GM23338 (cell line): ENCODE results near the gene SH3TC2.

Experiments
- CREB1 ChIP-seq: fragments of 250-450 bp; sonication (Bioruptor Pico); IDR thresholded peaks from 2 replicates; pipeline ENCODE4 v1.5.0; 2020; ENCODE audit warnings: low read depth, mild to moderate bottlenecking, moderate library complexity
- EZH2 ChIP-seq: fragments of 200-600 bp; sonication (generic); IDR thresholded peaks from one replicate; pipeline ENCODE4 v1.8.0; 2017; ENCODE audit warnings: antibody characterized with exemption, mild to moderate bottlenecking, low read depth; ENCODE audit not compliant: unreplicated experiment
- EZH2phosphoT487 ChIP-seq: fragments of 200-600 bp; sonication (generic); IDR thresholded peaks from one replicate; pipeline ENCODE4 v1.8.1; 2018; ENCODE audit warnings: antibody characterized with exemption; ENCODE audit not compliant: unreplicated experiment
- POLR2AphosphoS5 ChIP-seq: IDR thresholded peaks from 2 replicates; pipeline ENCODE4 v1.6.1; 2016; ENCODE audit warnings: antibody characterized with exemption, low read depth
- STAT1 ChIP-seq: IDR thresholded peaks from one replicate; pipeline ENCODE4 v1.6.1; 2016; ENCODE audit warnings: antibody characterized with exemption; ENCODE audit not compliant: unreplicated experiment
- ZNF114 ChIP-seq: fragments of 250-450 bp; sonication (Bioruptor Pico); IDR thresholded peaks from 2 replicates; pipeline ENCODE4 v1.5.0; 2020; ENCODE audit warnings: mild to moderate bottlenecking, moderate library complexity
- TF ChIP-seq, protein P1 (sequence below), 2 experiments: fragments of 200-600 bp in 1 of 2; sonication (generic) in 1 of 2; conservative IDR thresholded peaks; 2 replicates each; pipeline versions ENCODE4 v1.5.1 to v1.6.1; 2016 to 2017; ENCODE audit warnings: antibody characterized with exemption in 2 of 2, low read depth in 2 of 2, mild to moderate bottlenecking in 2 of 2, moderate library complexity in 1 of 2
- TF ChIP-seq, protein P2 (sequence below): IDR thresholded peaks from one replicate; pipeline ENCODE4 v1.6.1; 2018; ENCODE audit warnings: antibody characterized with exemption; ENCODE audit not compliant: unreplicated experiment
- TF ChIP-seq, protein P3 (sequence below): IDR thresholded peaks from 2 replicates; pipeline ENCODE4 v1.6.1; 2016; ENCODE audit warnings: antibody characterized with exemption

DNA sequence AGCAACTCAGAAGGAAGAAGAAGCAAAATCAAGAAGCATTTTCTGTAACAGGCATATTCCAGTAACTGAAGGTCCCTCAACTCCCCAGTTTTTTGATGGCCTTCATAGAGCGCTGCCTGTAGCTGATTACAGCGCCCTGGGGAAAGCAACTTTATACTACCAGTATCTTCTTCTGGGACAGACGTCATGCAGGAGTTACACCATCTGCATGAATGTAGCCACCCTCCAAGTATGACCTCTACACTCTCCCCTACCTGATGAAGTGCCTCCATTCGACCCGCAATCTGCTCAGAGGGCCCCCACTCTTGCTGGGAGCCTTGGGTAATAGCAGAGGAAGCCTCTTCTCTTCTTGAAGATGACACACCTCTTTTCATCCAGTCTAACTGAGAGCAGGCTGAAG, 21.0 kb upstream of the SH3TC2 start:
- TF ChIP-seq POLR2AphosphoS5: no peak
- TF ChIP-seq, protein P1, sequence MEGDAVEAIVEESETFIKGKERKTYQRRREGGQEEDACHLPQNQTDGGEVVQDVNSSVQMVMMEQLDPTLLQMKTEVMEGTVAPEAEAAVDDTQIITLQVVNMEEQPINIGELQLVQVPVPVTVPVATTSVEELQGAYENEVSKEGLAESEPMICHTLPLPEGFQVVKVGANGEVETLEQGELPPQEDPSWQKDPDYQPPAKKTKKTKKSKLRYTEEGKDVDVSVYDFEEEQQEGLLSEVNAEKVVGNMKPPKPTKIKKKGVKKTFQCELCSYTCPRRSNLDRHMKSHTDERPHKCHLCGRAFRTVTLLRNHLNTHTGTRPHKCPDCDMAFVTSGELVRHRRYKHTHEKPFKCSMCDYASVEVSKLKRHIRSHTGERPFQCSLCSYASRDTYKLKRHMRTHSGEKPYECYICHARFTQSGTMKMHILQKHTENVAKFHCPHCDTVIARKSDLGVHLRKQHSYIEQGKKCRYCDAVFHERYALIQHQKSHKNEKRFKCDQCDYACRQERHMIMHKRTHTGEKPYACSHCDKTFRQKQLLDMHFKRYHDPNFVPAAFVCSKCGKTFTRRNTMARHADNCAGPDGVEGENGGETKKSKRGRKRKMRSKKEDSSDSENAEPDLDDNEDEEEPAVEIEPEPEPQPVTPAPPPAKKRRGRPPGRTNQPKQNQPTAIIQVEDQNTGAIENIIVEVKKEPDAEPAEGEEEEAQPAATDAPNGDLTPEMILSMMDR (conservative IDR thresholded peaks at IDR 0.05; ENCODE audit: low read depth in 2 of 2): no peak
- TF ChIP-seq, protein P2, sequence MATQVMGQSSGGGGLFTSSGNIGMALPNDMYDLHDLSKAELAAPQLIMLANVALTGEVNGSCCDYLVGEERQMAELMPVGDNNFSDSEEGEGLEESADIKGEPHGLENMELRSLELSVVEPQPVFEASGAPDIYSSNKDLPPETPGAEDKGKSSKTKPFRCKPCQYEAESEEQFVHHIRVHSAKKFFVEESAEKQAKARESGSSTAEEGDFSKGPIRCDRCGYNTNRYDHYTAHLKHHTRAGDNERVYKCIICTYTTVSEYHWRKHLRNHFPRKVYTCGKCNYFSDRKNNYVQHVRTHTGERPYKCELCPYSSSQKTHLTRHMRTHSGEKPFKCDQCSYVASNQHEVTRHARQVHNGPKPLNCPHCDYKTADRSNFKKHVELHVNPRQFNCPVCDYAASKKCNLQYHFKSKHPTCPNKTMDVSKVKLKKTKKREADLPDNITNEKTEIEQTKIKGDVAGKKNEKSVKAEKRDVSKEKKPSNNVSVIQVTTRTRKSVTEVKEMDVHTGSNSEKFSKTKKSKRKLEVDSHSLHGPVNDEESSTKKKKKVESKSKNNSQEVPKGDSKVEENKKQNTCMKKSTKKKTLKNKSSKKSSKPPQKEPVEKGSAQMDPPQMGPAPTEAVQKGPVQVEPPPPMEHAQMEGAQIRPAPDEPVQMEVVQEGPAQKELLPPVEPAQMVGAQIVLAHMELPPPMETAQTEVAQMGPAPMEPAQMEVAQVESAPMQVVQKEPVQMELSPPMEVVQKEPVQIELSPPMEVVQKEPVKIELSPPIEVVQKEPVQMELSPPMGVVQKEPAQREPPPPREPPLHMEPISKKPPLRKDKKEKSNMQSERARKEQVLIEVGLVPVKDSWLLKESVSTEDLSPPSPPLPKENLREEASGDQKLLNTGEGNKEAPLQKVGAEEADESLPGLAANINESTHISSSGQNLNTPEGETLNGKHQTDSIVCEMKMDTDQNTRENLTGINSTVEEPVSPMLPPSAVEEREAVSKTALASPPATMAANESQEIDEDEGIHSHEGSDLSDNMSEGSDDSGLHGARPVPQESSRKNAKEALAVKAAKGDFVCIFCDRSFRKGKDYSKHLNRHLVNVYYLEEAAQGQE: no peak
- no peak for TF ChIP-seq EZH2
- no peak for TF ChIP-seq CREB1 (CRISPR knock-in tag)
- TF ChIP-seq, protein P3, sequence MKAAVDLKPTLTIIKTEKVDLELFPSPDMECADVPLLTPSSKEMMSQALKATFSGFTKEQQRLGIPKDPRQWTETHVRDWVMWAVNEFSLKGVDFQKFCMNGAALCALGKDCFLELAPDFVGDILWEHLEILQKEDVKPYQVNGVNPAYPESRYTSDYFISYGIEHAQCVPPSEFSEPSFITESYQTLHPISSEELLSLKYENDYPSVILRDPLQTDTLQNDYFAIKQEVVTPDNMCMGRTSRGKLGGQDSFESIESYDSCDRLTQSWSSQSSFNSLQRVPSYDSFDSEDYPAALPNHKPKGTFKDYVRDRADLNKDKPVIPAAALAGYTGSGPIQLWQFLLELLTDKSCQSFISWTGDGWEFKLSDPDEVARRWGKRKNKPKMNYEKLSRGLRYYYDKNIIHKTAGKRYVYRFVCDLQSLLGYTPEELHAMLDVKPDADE: no peak
- TF ChIP-seq EZH2phosphoT487: no peak
- TF ChIP-seq ZNF114 (CRISPR knock-in tag): no peak
- TF ChIP-seq STAT1: no peak
